Measurements from ENCODE around the gene SLFN13. TPM values are rescaled to one million over a fixed set of nuclear protein-coding genes. Genes with fewer than 3 reads are reported as not detected.

SLFN13 gene
- total RNA-seq, 1 donor from 2014 or later: 27.1 TPM

DNA sequence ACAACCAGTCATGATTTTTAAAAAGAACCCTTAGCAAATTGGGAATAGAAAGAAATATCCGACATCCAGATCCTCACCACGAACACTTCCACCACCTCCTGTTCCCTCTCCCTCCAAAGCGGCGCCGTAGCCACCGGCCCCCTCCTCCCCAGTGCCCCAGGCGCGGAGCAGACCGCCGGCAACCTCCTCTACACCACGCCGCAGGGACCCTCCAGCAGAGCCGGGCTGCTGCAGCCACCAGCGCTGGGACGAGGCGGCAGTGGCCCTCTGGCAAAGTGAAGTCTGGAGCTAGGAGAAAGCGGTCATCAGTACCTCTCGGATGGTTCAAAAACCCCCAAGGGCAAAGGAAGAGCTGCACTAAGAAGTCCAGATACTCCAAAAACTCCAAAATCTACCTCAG is 41.4 kb upstream of the SLFN13 start:
- intact Hi-C loops (cut with DNase I): no loop called here
- TF ChIP-seq, protein P1, sequence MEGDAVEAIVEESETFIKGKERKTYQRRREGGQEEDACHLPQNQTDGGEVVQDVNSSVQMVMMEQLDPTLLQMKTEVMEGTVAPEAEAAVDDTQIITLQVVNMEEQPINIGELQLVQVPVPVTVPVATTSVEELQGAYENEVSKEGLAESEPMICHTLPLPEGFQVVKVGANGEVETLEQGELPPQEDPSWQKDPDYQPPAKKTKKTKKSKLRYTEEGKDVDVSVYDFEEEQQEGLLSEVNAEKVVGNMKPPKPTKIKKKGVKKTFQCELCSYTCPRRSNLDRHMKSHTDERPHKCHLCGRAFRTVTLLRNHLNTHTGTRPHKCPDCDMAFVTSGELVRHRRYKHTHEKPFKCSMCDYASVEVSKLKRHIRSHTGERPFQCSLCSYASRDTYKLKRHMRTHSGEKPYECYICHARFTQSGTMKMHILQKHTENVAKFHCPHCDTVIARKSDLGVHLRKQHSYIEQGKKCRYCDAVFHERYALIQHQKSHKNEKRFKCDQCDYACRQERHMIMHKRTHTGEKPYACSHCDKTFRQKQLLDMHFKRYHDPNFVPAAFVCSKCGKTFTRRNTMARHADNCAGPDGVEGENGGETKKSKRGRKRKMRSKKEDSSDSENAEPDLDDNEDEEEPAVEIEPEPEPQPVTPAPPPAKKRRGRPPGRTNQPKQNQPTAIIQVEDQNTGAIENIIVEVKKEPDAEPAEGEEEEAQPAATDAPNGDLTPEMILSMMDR (IDR thresholded peaks at IDR 0.05): no peak
- DNase-seq (no peak), ATAC-seq (no peak)
- Histone ChIP-seq H3K9me3 (no peaks in the 10 kb centered on the region), H3K4me3 (no peak overlapping the region), H3K27ac (no peak overlapping the region), H3K36me3 (no peaks in the 10 kb centered on the region), H3K4me1 (peaks cover 20% of the 10 kb centered on the region), H3K27me3 (ENCODE audit: low read depth) (peaks cover 69% of the 10 kb centered on the region)

DNA sequence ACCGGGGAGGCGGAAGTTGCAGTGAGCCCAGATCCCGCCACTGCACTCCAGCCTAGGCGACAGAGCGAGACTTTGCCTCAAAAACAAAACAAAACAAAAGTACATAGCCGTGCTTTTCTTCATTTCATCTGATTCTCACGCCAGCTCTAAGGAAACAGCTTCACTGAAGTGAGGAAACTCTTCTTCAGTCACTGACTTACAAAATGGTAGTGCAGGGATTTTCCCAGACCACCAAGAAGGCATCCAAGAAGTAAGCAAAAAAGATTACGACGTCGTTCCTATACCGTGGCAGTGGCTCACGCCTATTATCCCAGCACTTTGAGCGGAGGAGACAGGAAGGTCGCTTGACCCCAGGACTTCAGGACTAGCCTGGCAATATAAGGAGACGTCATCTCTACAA is 40.4 kb upstream of the SLFN13 start:
- Histone ChIP-seq H3K27ac (no peak overlapping the region), H3K27me3 (ENCODE audit: low read depth) (peaks cover 59% of the 10 kb centered on the region), H3K4me3 (no peak overlapping the region), H3K4me1 (peaks cover 20% of the 10 kb centered on the region), H3K36me3 (no peaks in the 10 kb centered on the region), H3K9me3 (no peaks in the 10 kb centered on the region)
- intact Hi-C loops (cut with DNase I): no loop called here
- DNase-seq (no peak), ATAC-seq (no peak)
- TF ChIP-seq, protein P1 (IDR thresholded peaks at IDR 0.05): no peak

DNA sequence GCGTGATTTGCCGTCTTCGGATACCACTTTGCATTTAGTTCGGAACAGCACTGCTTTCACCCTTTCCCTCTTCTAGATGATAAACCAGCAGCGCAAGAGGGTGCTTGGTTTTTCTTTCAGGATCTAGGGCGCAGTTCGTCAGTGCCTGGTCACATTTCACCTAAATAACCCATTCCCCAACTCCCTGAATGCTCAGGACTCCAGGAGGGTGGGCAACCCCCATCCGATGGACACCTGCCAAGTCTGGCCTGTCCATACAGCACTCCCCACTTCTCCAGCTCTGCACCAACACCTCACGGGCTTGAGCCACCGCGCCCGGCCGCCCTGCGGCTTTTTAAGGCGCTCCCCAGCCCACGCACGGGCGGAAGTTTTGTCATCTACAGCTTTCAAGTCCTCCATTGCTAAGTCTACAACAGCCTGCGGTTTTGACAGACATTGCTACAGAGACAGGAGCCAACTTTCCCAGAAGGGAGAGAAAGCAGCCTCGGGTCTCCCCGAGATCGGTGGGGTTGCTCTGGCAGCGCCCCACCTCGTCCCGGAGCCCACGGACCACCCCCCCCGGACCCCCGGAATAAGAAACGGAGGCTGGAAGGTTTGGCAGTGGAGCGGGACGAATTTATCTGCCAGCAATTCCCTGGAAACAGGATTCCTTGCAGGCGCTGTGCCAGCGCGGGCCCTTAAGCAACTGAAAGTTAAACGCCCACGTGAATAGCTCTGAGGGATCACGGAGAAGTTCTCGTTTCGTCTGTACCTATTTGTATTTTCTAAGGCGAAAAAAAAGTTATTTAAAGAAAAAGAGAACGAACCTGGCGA is 38.6 kb upstream of the SLFN13 start:
- peaks cover 40% of the 10 kb centered on the region for H3K27me3 ChIP-seq (ENCODE audit: low read depth)
- H3K36me3 ChIP-seq: no peaks in the 10 kb centered on the region
- DNase-seq: peak; percentile 88
- peaks cover 20% of the 10 kb centered on the region for H3K4me1 ChIP-seq
- peak overlapping the region; percentile 68 for H3K4me3 ChIP-seq
- peak; percentile 83 to 91 for ATAC-seq
- H3K9me3 ChIP-seq: no peaks in the 10 kb centered on the region
- TF ChIP-seq, protein P1 (IDR thresholded peaks at IDR 0.05): no peak
- H3K27ac ChIP-seq: peak overlapping the region; percentile 64
- intact Hi-C loops (cut with DNase I): no loop called here

- DNase-seq: no peak
- TF ChIP-seq, protein P1 (IDR thresholded peaks at IDR 0.05): no peak
- intact Hi-C loops (cut with DNase I): no loop called here
- H3K36me3 ChIP-seq: no peaks in the 10 kb centered on the region
- no peak for ATAC-seq
- H3K4me1 ChIP-seq: no peaks in the 10 kb centered on the region
- H3K27ac ChIP-seq: no peak overlapping the region
- no peaks in the 10 kb centered on the region for H3K27me3 ChIP-seq (ENCODE audit: low read depth)
- no peaks in the 10 kb centered on the region for H3K9me3 ChIP-seq
- H3K4me3 ChIP-seq: no peak overlapping the region
Measured at GRCh38 chr17:35479271-35479670, 30.7 kb upstream of the SLFN13 start.

- intact Hi-C loops (cut with DNase I): no loop called here
- Histone ChIP-seq H3K4me1 (no peaks in the 10 kb centered on the region), H3K9me3 (no peaks in the 10 kb centered on the region), H3K27ac (no peak overlapping the region), H3K4me3 (no peak overlapping the region), H3K27me3 (ENCODE audit: low read depth) (no peaks in the 10 kb centered on the region), H3K36me3 (no peaks in the 10 kb centered on the region)
- ATAC-seq (no peak), DNase-seq (no peak)
- TF ChIP-seq, protein P1 (IDR thresholded peaks at IDR 0.05): no peak
Measured at GRCh38 chr17:35477248-35477647, 28.7 kb upstream of the SLFN13 start.
